Regular cardiac myocyte (primary cell): ENCODE results near the gene CDK5RAP2. TPM values are rescaled to one million over a fixed set of nuclear protein-coding genes. Genes with fewer than 3 reads are reported as not detected.

Experiments
- total RNA-seq: library from RNA; depleted of rRNA; stranded (reverse); fragments of >200 nt; gene quantifications from 2 replicates; pipeline ENCODE4 v1.2.3, GENCODE V29; 2014

The CDK5RAP2 gene
- 26.5 and 31.2 TPM in 2 replicates for total RNA-seq

DNA sequence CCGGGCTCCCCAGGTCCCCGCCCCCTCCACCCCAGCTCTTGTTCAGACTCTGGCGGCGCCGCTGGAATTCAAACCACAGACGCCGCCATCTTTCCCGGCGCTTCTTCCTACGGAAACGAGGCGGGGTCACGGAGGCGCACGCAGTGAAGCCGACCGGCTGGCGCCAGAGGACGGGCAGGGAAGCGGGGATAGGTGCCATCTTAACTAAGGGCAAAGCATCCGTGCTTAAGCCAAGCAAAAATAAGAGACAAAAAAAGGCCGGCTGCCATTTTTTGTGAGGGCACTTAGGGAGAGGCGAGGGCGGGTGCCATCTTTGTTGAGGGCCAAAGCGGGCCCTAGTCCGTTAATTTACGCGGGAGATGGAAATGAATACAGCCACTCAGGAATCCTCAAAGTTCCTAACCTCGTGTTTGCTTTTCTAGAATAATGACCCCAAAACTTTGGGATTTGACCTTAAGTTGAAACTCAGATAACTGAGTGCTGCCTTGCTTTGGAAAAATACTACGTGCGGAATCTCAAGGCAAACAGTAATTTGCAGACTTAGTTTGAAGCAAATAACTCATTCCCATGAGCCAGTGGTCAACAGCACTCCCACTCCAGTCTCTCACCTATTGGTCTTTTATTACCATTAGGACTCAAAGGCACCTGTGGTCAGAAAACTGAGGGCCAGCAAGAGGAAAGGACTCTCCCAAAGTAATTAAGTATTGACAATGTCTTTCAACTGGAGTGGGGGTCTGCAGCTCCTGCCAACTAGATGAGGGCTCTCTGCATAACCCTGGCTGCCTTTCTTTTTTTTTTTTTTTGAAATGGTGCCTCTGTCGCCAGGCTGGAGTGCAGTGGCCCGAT lies at the start of gene CDK5RAP2:
CDK5RAP2 (minus strand) TSS at position 117 of the 846 bp plus-strand sequence. CDS start 189 bp downstream, outside the sequence.

Other genes with a start within 250 kb of the CDK5RAP2 start
- gene MEGF9, start 134.3 kb upstream of the CDK5RAP2 start, total RNA-seq = 4.8 and 7.6 TPM in 2 replicates
- gene FBXW2, start 213.2 kb upstream of the CDK5RAP2 start, total RNA-seq = 33.3 and 37.6 TPM in 2 replicates